Activated CD4-positive, alpha-beta T cell treated with anti-CD3 and anti-CD28 coated beads, Interleukin-2, amount 50 U/mL, for 48 hours (primary cell): ENCODE measurements around the gene KRT23.

Experiments
- DNase-seq, 2 experiments: peaks; one replicate each; pipeline ENCODE4 v3.0.0-alpha.2; 2020

The KRT23 gene, protein sequence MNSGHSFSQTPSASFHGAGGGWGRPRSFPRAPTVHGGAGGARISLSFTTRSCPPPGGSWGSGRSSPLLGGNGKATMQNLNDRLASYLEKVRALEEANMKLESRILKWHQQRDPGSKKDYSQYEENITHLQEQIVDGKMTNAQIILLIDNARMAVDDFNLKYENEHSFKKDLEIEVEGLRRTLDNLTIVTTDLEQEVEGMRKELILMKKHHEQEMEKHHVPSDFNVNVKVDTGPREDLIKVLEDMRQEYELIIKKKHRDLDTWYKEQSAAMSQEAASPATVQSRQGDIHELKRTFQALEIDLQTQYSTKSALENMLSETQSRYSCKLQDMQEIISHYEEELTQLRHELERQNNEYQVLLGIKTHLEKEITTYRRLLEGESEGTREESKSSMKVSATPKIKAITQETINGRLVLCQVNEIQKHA

GRCh38 chr17:40937384-40937819 lies at the start of gene KRT23:
Gene KRT23, minus strand, starts transcription at chr17:40937646. Its CDS starts 1,043 bp downstream, at chr17:40936603.
- DNase-seq, result no peak

DNA sequence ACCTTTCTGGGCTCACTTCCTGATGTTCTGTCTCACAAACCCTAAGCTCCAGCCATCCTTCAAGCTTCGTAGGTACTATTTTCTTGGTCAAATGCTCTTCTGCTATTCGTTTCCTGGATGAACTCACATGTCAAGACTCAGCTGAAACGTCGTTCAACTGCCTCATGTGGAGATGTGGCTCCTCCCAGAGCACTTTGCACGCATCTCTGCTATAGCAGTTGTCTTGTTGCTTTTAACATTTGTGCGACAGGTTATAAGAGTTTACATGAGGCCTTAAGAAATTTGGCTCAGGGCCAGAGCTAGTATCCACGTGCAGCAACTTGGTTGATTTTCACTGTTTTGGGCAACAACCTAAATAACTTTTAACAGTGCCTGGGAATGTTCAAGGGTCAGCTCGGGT lies 49.5 kb upstream of the KRT23 start:
- no peak for DNase-seq

DNA sequence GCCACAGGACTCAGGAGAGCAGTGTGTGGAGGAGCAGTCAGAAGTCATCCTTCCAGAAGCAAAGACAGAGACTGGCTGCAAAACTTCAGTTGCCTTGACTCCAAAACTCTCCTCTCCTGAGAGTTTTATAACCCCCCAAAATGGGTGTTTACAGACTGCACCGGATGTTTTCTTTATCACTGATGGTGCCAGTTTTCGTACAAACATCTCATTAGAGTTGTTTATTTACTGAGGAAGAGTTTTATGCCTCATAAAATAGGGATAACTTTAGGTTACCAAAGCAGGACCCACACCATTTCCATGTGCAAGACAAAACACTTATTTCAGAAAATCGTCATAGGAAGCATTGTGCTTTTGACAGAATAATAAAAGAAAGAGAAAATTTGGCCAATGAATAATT lies 46.8 kb upstream of the KRT23 start, which contains the start of gene KRT40:
KRT40 (minus strand) TSS at position 101 of the 400 bp plus-strand sequence; CDS start at position 48, 53 bp downstream.
- DNase-seq, result no peak

DNA sequence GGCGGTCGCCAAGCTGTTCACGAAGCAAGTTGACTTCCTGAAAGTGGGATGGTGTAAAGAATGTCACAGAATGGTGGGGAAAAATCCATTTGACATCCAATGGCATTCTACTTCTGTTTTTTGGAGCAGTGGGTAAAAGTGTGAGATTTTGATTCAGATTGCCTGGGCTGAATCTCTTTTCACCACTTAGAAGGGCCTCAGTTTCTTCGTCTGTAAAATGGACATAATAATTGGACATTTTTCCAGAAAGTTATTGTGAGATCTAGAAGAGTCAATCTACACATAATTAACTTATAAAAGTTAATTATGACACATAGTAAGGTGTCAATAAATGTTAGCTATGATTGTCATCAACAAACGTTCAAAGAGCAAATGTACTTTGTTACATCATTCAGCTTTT lies 43.7 kb upstream of the KRT23 start:
- DNase-seq, result no peak

DNA sequence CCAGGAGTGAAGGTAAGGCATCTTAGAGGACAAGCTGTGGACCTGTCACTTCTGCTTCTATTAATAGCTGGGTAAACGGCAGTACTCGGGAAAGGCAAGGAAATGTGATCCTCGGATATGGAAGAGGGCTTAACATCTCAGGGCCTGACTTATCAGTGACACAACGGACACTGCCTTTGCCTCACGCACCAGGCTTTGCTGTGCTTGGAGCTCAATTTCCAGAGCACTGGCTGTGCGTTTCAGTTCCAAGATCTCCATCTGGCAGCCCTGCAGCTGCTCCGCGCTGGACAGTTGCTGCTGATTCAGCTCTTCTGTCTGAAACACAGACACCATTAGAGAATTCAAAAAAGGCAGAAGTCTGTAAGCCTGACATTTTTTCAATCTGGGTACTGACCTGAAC lies 43.1 kb upstream of the KRT23 start:
- no peak for DNase-seq

DNA sequence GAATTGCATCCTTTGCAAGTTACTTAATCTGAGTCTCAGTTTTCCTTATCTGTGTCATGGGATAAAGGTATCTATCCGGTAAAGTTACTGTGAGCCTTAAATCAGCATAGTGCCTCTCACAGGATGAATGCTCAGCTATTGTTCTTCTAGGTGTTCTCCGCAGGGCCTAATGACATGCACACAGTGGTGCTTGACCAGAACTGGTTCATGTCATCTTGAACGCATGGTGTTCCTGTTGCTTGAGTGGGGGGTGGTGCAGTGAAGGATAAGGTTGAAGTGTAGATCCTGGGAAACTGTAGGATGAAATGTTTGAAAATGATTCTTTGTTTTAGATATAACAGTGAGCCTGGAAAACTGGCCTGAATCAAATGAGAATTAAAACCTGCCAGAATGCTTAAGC lies 42.7 kb upstream of the KRT23 start:
- no peak for DNase-seq

DNA sequence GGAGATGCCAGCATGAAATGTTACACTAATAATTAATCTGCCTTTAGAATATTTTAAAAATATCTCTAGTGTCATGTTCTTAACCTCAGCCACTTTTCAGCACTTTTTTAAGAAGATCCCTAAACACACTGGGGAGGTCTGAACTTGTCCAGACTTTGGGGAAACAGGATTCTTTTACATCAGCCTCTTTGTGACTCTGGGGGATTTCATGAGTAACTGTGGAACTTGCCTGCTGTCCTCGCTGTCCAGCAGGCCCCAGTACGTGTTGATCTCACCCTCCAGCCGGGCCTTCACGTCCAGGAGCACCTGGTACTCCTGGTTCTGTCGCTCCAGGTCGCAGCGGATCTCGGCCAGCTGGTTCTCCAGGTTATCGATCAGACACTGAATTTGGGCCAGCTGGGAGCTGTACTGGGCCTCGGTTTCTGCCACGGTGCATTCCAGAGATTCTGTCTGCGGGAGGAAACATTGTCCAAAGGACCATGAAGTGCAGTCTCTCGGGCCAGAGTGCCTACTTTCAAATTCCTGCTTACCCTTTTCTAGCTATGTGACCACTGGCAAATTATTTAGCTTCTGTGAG lies 41.2 kb upstream of the KRT23 start:
- no peak for DNase-seq

- no peak for DNase-seq
Observed at GRCh38 chr17:40975516-40975915, 38.1 kb upstream of the KRT23 start.

- DNase-seq, result no peak
Observed at GRCh38 chr17:40974366-40974765, 36.9 kb upstream of the KRT23 start.

DNA sequence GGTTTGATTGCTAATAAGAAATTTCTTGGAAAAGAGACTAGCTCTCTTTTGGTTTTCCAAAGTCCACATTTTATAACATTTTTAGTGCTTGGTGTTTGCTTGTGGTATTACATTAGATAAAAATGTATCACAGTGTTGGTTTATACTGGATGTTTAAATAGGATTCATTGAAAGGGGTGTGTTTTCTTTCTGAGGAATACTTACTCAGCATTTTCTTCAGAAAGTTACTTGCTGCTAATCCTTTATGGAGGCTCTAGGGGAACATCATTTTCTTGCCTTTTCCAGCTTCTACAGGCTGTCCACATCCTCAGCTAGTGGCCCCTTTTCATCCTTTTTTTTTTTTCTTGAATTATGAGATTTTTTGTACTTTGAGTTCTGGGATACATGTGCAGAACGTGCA lies 30.1 kb upstream of the KRT23 start:
- no peak for DNase-seq

GRCh38 chr17:40966848-40967247 lies 29.4 kb upstream of the KRT23 start, which contains the start of gene KRT39:
Gene KRT39, minus strand, starts transcription at chr17:40966948. Its CDS starts 92 bp downstream, at chr17:40966856.
- DNase-seq, result no peak

DNA sequence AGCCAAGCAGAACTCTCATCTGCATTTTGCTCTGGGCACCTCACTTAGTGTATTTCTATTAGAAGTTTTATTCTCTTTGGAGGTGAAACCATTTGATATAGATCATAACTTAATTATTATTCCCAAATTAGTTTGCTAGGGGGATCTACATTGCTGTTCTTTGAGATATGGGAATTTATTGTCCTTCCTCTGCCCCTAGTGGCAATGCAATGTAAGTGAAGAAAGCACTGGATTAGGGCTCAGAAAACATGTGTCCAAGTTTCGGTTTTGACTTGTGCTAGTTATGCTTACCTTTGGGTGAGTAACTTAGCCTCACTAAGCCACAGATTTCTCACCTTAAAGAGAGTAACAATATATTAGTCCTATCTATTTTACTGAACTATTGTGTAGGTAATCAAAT lies 26.4 kb upstream of the KRT23 start:
- no peak for DNase-seq

DNA sequence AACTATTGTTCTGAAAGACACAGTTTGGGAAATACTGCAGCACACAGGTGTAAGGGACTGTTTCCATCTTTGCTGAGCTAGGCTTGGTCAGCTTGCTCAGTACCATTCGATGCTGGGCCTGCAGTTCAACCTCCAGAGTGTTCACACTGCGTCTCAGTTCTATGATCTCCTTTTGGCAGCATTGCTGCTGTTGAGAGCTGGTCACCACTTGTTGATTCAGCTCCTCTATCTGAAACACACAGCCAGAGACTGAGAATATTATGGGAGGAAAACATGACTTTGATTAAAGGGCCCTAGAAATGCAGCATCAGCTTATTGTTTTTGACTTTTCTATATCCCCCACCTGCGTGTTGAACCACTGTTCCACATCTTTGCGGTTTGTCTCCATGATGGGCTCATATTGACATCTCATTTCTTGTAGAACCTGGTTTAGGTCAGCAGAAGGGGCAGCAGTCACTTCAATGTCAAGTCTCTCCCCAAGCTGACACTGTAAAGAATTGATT lies 24.7 kb upstream of the KRT23 start:
- DNase-seq, result no peak

- no peak for DNase-seq
Observed at GRCh38 chr17:40961591-40961990, 24.1 kb upstream of the KRT23 start.

GRCh38 chr17:40960144-40960543 lies 22.7 kb upstream of the KRT23 start:
- DNase-seq, result no peak

DNA sequence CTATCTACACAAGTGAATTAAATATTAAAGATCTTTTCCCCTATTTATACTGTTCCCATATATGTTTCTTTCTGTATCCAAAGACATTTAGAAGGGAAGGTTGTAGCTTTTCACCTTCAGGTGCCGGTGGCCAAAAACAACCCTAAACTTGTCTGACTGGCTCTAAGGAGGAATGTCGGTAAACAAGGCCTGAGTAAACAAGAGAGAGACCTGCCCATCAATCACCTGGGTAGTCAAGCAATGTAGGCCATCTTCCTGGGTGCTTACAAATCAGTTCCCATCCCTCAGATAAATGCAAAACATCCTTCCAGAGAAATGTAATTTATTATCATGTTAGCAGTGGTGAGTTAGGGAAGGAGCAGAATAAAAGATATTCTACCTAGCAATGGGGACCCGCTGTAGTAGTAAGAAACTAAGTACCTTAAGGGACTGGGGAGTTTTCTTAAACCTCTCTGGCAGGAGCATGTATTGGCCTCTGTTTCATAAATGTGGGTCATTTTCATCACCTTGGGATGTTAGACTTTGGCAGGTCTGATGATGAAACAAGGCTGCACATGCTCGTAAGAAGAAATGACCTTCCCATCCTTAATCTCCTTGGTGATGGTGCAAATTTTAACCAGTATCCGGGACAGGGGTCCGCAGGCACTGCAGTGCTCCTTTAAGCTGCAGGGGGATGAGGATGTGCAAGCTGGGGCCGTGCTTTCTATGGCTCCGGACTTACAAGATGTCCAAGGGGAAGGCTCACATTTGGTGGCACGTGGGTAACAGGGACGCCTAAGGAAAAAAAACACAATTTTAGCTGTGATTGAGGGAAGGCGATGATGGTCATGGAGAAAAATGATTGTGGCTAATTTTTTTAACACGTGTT lies 20.9 kb upstream of the KRT23 start:
- DNase-seq, result no peak

DNA sequence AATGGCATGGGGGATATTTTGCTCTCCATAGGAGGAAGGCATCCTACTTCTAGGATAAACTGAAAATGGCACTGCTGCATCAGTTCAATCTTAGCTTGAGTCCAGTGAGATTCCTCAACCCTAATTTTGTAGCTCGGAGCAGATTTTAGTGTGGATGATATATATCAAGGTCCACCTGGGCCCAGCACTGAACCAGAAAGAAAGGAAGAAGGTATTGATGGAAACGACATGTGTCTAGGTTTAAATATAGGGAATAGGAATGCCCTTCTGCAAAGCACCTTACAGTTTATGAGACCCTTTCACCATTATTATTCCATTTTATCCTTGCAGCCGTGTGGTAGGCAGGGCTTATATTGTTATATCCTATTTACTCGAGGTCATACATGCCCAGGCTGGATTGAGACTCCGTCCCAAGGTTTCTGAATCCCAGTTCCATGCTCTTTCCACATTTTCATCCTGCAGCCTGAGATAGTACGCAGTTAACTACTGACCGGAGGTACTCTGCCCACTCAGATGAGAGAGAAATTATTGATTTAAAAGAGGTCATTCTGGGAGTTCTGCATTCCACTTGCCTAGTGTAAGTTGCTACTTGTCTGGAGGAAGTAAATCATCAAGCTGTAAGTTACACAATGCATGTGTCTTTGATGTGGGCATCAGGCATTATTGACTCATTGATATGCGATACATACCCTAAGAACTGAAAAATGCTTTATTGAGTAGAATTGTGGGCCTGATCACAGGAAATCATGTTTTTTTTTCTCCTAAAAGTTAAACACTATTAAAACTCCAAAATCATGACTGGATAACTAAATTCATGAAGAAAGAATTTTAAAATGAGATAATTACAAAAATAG lies 19.2 kb upstream of the KRT23 start:
- no peak for DNase-seq

- peak; percentile 16 to 21 for DNase-seq
Observed at GRCh38 chr17:40953881-40954280, 16.4 kb upstream of the KRT23 start.

GRCh38 chr17:40952661-40953060 lies 15.2 kb upstream of the KRT23 start:
- DNase-seq, result no peak

DNA sequence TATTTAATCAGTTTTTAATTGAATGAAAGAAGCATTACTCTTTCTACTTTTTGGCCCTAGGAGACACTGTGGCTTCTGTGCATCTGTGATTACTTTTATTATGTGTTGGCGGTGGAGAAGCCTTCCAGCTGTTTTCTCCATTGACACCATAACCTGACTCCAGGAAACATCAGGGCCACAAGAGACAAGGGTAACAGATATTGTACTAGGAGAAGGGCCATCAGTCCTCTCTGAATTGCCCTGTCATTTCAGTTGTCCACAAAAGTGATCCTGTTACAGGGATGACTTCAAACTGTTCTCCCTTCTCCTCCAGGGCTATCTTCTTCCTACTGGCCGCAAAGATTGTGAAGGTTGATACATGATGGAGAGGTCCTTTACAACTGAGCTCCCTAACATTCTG lies 14.7 kb upstream of the KRT23 start:
- DNase-seq, result no peak

DNA sequence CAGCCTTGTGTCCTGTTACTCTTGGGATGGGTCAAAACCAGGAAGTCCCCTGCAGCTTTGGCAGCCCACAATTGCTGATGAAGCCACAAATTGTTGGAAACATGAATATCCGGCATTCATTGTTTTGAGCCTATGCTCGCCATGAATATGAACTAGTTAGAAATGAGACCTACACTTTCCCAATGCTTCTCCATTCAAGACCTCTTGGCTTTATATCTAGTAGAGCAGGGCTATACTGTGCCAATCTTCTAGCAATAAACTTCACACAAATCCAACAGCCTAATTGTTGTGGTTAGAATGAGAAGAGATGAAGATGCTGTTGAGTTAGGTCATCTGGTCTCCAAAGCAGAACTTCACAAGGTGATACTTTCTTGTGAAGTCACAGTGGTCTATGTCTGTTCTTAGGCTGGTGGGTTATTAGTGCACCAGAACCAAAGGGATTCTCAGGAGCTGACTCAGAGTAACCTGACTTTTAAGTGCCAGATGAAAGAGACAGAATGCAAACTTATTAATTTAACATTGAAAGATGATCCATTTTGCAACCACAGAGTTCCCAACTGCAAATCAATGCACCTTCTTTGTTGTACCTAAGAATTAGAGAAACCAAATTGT lies 13.7 kb upstream of the KRT23 start:
- DNase-seq, result no peak

DNA sequence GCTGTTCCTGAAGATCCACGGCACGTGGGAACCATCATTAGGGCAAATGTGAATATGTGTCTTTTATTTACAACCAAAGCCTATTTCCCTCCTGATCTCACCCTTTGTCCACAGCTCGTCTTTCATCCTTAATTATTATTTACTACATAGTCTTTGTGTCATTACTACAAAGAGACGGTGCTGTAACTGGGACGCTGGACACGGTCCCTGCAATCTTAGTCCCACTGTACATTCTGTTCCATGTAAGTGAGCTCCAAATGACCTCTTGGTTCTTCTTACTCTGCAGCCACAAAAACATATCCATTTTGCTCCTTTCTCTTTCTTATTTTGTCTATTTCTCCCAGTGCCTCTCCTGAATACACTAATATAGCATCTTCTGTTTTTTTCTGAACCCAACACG lies 12.7 kb upstream of the KRT23 start:
- DNase-seq, result no peak
